Measurements from ENCODE around the gene P2RX4.
"Not testable (repeated sequence)": the region's sequence is repeated elsewhere in the genome, so short reads cannot be mapped to it uniquely, and the experiment has no call there.

Gene P2RX4

DNA sequence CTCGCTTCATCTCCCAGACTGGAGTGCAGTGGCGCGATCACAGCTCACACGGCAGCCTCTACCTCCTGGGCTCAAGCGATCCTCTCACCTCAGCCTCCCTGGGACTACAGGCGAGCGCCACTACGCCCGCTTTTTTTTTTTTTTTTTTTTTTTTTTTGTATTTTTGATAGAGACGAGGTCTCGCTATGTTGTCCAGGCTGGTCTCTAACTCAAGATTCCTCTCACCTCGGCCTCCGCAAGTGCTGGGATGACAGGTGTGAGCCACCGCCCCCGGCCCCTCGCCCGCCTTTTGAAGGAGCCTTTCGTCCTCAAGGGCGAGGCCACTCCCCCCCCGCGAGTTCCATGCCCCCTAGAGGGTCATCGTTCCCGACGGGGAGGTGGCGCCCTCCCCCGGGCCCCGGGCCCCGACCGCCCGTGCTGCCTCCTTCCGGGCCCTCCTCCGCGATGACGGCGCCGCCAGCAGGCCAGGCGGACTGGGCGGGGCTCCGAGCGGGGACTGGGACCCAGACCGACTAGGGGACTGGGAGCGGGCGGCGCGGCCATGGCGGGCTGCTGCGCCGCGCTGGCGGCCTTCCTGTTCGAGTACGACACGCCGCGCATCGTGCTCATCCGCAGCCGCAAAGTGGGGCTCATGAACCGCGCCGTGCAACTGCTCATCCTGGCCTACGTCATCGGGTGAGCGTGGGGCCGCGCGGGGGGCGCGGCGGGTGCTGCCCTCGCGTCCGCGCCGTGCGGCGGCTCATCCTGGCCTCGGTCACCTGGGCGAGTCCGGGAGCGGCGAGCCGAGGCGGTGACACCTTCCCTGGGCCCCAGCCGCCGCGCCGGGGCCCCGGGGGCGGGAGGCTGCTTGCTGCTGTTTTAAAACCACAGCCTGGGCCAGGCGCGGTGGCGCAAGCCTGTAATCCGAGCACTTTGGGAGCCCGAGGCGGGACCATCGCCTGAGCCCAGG lies at the start of gene P2RX4:
Gene P2RX4, plus strand, starts transcription at position 506 of the 949 bp plus-strand sequence. Its CDS starts 36 bp downstream, at position 542.
- peak; percentile 77 for DNase-seq (ENCODE audit: low read depth)

DNA sequence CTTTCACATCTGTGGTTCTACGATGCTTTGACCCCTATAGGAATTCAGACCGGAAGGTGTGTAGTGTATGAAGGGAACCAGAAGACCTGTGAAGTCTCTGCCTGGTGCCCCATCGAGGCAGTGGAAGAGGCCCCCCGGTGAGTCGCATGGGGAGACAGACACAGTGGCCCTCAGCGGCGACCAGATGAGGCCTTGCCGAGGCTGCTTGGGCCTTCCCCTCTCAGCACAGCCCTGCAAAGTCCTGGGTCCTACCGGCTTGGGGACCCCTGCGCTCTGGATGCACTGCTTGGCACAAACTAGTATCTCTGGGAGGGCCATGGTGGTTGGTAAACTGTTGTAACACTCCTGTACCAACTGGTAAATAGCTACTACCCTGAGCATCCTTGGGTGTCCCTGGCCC lies 47.5 kb upstream of the P2RX4 start:
- DNase-seq (ENCODE audit: low read depth) = no peak

DNA sequence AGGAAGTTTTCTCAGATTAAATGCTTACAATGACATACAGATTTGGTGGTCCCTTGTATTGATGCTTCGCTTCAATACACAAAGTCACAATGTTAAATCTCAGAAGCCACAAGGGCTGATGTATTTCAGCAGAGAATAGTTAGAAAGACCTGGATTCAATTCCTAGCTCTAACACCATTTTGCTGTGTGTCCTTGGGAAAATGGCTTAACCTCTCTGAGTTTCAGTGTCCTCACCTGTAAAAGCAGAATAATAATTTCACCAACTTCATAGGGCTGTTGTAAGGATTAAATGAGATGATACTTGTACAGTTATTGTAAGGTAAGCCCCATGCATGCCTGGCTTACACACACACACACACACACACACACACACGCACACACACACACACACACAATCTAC lies 46.9 kb upstream of the P2RX4 start:
- no peak for DNase-seq (ENCODE audit: low read depth)

- not testable (repeated sequence) for DNase-seq (ENCODE audit: low read depth)
These were observed 45.1 kb upstream of the P2RX4 start for GRCh38 chr12:121164839-121165238.

DNA sequence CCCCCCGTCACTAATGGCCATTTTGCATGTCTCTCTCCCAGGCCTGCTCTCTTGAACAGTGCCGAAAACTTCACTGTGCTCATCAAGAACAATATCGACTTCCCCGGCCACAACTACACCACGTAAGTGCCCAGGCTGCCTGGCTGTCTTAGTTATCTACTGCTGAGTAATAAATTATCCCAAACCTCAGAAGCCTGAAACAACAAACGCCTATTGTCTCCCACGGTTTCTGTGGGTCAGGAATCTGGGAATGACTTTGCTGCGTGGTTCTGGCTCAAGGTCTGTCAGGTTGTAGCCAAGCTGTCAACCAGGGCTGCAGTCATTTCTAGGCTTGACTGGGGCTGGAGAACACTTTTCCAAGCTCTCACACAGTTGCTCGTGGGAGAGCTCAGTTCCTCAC lies 44.6 kb upstream of the P2RX4 start:
- no peak for DNase-seq (ENCODE audit: low read depth)

DNA sequence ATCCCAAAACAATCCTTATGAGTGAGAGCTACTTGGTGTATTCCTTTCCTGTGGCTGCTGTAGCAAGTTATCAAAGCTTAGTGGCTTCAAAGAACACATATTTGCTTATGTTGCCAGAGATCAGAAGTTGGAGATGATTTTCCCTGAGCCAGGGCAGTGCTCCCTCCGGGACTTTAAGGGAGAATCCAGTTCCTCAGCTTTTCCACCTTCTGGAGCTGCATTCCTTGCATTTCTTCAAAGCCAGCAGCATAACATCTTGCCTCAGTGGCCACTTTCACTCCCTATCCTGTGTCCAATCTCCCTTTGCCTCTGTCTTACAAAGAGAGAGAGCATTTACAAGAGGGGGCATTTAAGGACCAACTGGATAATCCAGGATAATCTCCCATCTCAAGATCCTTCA lies 43.6 kb upstream of the P2RX4 start:
- no peak for DNase-seq (ENCODE audit: low read depth)

GRCh38 chr12:121167232-121167820 lies 42.6 kb upstream of the P2RX4 start:
- DNase-seq (ENCODE audit: low read depth) = no peak

DNA sequence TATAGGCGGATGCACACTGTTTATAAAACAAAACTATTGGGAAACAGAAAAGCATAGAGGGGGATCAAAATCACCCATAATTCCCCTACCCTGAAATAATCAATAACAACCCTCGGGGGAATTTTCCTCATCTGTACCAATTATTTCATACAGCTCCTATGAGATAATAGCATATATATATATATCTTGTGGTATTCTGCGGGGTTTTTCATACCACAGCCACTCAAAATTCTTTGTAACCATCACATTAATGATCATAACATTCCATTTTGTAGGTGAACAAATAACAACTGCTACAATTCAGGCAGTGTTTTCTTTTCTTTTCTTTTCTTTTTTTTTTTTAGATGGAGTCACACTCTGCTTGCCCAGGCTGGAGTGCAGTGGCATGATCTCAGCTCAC lies 42.0 kb upstream of the P2RX4 start:
- DNase-seq (ENCODE audit: low read depth) = no peak

GRCh38 chr12:121170151-121170550 lies 39.8 kb upstream of the P2RX4 start:
- no peak for DNase-seq (ENCODE audit: low read depth)

GRCh38 chr12:121170611-121171260 lies 39.2 kb upstream of the P2RX4 start:
- DNase-seq (ENCODE audit: low read depth) = peak; percentile 61

- DNase-seq (ENCODE audit: low read depth) = no peak
These were observed 37.8 kb upstream of the P2RX4 start for GRCh38 chr12:121172145-121172544.

GRCh38 chr12:121175383-121176119 lies 34.4 kb upstream of the P2RX4 start:
- DNase-seq (ENCODE audit: low read depth) = peak; percentile 36

- DNase-seq (ENCODE audit: low read depth) = no peak
These were observed 33.0 kb upstream of the P2RX4 start for GRCh38 chr12:121176826-121177529.

DNA sequence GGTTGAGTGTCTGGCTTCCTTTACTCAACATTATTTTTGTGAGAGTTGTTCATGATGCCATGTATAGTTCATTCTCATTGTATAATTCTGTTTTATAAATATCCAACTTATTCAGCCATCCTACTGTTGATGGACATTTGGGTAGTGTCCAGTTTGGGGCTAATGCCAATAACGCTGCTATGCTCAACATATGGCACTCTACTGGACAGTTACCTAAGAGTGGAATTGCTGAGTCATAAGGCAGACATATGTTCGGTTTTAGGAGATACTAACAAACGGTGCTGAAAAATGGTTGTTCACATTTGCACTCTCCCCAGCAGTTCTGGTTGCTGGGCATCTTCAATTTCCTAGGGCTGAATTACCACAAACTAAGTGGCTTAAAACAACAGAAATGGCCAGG lies 28.7 kb upstream of the P2RX4 start:
- DNase-seq (ENCODE audit: low read depth) = peak; percentile 31

- DNase-seq (ENCODE audit: low read depth) = no peak
These were observed 27.6 kb upstream of the P2RX4 start for GRCh38 chr12:121182222-121182893.

GRCh38 chr12:121184425-121184824 lies 25.5 kb upstream of the P2RX4 start:
- no peak for DNase-seq (ENCODE audit: low read depth)

DNA sequence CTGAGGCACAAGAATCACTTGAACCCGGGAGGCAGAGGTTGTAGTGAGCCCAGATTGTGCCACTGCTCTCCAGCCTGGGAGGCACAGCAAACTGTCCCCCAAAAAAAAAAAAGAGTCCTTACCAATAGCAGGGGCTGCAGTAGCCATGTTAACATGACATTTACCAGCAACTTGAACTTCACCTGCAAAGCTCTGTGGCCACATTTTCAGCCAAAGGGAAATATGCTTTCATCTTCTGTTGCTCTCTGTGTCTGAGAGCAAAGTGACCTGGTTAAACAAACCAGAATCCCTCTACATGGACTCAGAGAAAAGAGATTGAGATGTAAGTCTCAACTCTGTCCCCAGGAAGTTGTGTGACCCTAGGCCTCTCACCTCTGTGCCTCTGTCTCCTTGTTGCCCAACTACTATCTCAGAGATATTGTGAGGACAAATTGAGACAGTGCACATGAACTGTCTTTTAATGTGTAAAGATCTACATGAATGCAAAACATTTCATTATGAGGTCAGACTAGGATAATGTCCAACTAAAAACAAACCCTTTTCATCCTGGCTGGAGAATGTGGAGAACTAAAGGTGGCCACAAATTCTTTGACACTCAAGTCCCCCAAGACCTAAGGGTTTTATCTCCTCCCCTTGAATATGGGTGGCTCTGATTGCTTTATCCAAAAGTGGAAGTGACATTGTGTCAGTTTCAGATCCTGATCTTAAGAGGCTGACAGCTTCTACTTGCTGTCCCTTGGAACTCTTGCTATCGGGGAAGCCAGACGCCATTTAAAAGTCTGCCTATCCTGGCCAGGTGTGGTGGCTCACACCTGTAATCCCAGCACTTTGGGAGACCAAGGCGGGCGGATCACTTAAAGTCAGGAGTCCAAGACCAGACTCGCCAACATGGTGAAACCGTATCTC lies 24.7 kb upstream of the P2RX4 start:
- no peak for DNase-seq (ENCODE audit: low read depth)

- no peak for DNase-seq (ENCODE audit: low read depth)
These were observed 23.1 kb upstream of the P2RX4 start for GRCh38 chr12:121186826-121187225.

DNA sequence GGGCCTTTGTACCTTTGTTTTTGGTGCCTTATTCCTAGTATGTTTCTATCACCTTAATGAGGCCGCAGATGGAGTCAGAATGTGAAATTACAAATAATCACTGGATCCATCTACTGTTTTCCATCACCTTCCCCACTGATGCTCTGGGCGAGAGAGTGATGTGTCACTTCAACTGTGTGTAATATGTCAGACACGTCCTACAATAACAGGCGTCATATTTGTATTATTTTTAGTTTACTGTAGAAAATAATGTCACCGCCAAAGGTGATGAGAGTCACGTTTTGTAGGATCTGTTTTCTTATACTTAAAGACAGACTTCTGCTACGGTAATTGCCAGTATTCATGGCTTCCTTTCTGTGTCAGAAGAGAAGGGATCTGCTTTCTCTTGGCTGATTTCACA lies 22.4 kb upstream of the P2RX4 start:
- DNase-seq (ENCODE audit: low read depth) = no peak

GRCh38 chr12:121188227-121188626 lies 21.7 kb upstream of the P2RX4 start:
- no peak for DNase-seq (ENCODE audit: low read depth)
